HG03280 (cell line): ENCODE data around the gene HNRNPUL2.
A peak's percentile ranks its signal among the peaks of the same experiment; 100 is the strongest.
"Not testable (repeated sequence)": the region's sequence is repeated elsewhere in the genome, so short reads cannot be mapped to it uniquely, and the experiment has no call there.

Source experiments
- ATAC-seq: cut with Tn5 transposase; IDR thresholded peaks from one replicate; pipeline ENCODE4 v1.9.1; 2021; ENCODE audit warnings: mild to moderate bottlenecking, moderate library complexity; ENCODE audit not compliant: unreplicated experiment

HNRNPUL2 gene

DNA sequence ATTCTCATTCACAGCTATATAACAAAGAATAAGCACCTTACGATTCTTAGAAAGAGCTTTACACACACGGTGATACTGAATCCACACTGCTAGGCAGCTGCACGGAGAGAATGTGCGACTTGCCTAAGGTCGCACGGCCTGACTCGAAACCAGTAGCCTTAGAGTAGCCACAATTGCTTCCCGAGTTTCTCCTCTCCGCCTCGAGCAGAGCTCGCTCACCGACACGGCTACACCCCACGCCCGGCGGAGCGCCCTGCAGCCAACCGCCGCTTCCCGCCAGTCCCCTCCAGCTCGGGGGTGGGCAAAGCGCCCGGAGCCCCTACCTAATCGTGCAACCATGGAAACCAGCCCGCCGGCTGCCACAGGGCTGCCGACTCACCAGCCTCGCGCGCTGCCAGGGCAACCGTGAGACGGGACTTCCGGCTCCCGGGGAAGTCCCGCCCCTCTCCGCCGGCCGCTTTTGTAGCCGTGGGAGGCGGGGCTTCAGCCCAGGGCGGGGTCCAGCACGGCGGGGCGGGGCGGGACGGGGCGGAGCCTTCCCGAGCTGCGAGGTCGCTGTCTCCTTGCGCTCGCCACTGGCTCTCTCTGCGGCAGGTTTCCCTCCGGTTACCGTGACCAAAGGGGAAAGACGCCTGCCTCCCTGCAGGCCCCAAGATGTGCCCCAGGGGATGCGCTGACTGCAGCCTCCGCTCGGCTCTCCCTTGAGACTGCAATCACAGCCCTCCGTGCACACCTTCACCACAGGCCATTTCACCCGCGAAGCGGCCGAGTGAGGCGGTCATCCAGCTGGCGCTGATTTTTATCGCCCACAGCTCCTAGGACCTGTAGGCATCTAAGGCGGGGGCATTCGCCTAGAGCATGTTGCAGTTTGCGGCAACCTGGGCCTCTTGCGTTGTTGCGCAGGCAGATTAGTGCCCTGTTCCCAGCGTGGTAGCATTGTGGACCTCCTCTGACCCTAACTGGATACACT is 21.1 kb downstream of the HNRNPUL2 start:
- ATAC-seq = peak; percentile 65

- no peak for ATAC-seq
These were observed 21.8 kb downstream of the HNRNPUL2 start for GRCh38 chr11:62705413-62705812.

- ATAC-seq = not testable (repeated sequence)
These were observed 23.3 kb downstream of the HNRNPUL2 start for GRCh38 chr11:62703921-62704320.

GRCh38 chr11:62702246-62702645 is 25.0 kb downstream of the HNRNPUL2 start:
- ATAC-seq = no peak

DNA sequence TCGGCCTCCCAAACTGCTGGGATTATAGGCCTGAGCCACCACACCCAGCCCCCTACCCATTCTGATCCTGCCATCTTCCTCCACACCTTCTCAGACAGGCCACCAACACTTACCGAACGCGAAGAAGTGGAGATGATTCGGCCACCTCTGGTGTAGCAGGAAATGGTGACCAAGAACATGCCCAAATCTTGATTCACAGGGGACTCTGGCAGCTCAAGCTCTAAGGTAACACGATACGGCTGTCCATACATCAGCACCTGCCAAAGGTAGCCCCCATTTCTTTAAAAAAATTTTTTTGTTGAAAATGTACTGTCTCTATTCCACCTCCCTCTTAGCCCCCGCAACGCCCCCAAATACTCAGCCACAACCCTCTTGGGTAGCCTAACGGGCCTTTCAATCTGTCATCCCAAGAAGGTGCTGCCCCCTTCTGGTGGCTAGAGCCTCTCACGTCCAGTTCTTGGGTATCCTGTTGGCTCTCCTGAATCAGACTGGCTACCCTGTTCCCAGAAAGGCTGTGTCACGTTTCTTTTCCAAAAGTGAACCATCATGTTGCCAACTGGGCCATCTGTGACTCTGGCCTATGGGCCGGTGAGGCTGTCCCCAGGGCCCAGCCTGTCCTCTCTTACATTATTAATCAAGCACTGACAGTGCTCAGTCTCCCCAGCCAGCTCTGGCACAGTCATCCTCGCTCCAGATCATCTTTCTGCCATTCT is 32.6 kb downstream of the HNRNPUL2 start:
- peak; percentile 73 for ATAC-seq

DNA sequence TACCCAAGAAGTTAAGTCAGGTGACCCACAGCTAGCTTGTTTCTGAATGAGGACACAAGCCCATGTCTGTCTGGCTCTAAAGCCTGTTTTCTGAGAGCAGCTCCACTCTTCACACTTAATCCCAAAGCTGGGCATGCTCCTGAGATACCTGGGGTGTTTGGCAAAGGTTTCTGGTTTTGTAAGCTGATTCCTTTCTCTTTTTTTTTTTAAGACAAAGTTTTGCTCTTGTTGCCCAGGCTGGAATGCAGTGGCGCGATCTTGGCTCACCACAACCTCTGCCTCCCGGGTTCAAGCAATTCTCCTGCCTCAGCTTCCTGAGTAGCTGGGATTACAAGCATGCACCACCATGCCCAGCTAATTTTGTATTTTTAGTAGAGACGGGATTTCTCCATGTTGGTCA is 33.6 kb downstream of the HNRNPUL2 start:
- not testable (repeated sequence) for ATAC-seq

DNA sequence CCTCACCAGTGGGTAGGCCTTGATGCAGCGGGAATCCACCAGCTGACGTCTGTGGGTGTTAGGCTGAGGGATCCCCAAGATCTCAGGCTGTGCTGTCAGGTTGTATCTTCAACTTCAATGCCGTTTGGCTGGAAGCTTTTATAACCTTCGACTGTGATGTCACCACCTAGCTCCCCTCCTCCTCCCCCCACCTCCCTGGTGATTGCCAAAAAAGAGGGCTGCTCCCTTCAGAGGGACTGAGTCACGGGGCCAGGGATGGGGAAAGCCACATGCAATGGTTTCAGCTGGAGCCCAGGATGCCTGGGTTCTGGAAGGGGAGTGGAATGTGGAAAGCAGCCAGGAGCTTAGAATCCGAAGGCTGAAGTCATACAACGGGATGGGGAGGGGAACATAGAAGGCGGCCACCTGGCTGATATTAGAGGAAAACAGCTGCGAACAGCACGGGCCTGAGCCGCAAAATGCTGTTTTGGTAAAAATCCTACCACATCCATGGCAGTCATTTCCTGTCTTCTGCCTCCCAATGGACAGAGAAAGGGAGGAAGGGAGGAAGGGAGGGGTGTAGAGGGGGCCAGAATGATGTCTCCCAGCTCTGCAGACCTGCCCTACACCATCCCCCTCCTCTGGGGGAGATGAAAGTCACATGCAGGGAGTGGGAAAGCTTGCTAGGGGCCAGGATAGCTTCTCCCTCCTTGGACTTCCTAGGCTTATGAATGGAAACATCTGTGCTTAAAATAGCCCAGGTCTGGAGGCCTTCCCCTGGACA is 37.7 kb downstream of the HNRNPUL2 start, which contains the start of gene LRRN4CL:
TSS of gene LRRN4CL (minus strand) at position 110 of the 763 bp plus-strand sequence. CDS start 1,022 bp downstream, outside the sequence.
- no peak for ATAC-seq

DNA sequence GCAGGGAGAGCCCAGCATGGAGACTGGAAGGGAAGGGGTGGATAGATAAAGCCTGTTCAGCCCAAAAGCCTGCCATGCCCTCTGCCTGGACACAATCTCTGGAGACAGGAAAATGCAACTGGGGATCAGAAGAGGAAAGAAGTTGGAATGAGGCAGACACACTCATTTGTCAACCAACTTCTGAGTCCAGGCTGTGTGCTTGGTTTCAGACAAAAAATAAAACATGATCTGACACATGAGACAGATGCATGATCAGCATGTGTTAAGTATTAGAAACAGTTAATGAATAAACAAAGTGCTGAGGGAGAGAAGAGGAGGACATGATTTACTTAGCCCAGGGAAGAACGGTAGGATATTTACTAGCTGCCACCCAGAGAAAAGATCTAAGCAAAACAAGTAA is 38.8 kb downstream of the HNRNPUL2 start:
- no peak for ATAC-seq

DNA sequence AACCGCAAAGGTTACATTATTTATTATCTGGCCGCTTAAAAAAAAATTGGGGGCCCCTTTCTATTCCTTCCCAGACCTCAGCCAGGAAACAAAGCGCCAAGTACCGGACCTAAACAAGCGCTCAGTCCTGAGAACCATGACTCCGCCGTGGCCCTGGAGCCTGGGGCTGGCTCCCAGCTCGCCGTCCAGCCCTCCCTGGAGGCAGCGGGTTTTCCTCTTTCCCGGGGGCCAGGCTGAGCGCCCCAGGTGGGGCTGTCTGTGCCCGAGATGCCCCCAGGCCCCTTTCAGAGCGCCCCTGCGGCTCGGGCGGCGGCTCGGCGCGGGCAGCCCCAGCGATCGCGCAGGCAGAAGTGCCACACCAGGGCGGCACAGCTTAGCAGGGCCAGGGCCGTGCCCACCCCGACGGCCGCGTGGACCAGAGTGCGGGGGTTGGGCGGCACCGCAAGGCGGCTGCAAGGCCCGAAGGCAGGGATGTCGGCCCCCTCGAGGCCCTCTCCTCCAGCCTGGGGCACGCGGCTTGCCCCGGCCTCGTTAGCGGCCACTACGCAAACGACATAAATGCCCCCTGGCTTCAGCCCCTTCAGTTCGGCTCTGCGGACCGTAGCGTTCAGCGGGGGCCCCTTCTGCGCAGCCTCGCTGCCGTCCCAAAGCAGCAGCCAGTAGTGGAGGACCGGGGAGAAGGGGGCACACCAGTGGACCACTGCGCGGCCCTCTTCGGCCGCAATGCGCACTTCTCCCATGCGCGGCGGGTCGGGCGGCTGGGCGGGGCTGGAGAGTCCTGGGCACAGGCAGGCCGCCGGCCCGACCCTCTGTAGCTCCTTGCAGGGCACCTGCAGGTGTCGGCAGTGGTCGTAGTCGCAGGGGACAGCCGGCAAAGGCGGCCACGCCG is 39.5 kb downstream of the HNRNPUL2 start:
- ATAC-seq = no peak

DNA sequence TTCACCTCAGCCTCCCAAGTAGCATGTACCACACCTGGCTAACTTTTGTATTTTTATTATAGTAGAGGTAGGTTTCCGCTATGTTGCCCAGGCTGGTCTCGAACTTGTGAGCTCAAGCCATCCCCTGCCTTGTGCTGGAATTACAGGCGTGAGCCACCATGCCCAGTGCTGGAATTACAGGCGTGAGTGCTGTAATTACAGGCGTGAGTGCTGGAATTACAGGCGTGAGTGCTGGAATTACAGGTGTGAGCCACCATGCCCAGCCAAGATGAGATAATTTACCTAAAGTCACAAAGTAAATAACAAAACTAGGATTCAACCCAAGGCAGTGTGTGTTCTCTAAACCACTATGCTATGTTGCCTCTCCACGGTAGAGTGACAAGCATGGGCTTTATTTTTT is 44.7 kb downstream of the HNRNPUL2 start:
- ATAC-seq = no peak

- peak; percentile 61 for ATAC-seq
These were observed 46.4 kb downstream of the HNRNPUL2 start for GRCh38 chr11:62680825-62681240.

- peak; percentile 73 for ATAC-seq
These were observed 48.2 kb downstream of the HNRNPUL2 start, which contains the start of gene UBXN1 for GRCh38 chr11:62678770-62679696. UBXN1 (minus strand) TSS chr11:62679073; CDS start chr11:62678923, 150 bp downstream.

DNA sequence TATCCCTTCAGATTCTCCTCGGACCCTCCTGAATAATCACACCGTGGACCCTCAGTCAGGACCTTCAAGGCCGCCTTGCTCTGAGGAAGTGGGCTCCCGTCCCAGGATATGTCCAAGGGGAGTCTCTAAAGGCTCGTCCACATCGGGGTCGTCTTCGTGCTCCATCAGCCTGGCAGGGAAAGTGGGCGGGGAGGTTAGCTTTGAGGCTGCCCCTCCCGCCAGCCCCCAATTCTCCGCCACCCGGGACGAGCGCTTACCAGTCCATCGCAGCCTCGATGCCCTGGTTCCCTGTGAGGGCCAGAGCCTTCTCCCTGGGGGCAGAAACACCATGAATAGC is 48.9 kb downstream of the HNRNPUL2 start:
- peak; percentile 7 for ATAC-seq

DNA sequence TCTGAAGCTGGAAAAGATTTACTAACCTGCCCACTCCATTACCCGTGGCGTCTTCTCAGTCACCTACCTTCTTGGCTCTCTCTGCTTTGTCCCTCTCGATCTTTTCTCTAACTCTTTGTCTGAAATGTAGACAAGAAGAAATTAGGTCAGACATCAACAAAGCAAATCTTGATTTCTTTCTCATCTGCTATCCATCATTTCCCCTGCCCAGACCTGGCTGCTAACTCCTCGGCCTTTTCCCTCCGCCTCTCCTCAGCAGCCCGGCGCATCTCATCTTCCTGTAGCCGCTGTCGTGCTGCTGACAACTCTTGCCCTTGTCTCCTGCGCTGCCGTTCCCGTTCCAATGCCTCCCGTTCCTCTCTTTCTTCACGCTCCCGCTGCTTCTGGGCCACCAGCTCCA is 49.5 kb downstream of the HNRNPUL2 start:
- no peak for ATAC-seq

- no peak for ATAC-seq
These were observed 50.1 kb downstream of the HNRNPUL2 start for GRCh38 chr11:62677156-62677555.

DNA sequence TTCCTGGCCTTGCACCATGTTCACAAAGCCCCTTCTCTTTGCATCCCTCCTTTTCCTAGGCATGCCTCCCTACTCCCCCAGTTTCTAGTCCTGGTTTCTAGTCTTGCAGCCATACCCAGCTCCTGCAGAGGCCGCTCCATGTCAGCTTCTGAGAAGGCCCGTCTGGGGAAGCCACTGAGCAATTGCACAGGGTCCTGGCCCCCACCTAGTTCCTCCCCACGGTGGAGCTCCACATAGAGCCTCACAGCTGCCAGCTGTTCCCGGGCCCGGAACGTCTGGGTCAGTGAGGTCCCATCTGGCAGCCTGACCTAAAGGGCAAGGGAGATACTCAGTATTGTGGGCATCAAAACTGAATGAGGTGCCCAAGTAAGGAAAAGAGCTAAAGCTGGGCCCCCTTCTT is 50.6 kb downstream of the HNRNPUL2 start:
- no peak for ATAC-seq

DNA sequence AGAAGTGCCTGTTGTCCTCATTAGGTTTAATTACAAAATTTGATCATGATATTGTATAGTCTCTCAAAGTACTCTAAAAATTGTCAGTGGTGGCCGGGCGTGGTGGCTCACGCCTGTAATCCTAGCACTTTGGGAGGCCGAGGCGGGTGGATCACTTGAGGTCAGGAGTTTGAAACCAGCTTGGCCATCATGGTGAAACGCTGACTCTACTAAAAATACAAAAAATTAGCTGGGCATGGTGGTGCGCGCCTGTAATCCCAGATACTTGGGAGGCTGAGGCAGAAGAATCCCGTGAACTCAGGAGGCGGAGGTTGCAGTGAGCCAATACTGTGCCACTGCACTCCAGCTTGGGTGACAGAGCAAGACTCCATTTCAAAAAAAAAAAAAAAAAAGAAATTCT is 51.8 kb downstream of the HNRNPUL2 start:
- not testable (repeated sequence) for ATAC-seq

GRCh38 chr11:62673196-62673525 is 54.1 kb downstream of the HNRNPUL2 start:
- ATAC-seq = no peak
